ENCODE results near the gene CLASP1.
"Not testable (repeated sequence)": the region's sequence is repeated elsewhere in the genome, so short reads cannot be mapped to it uniquely, and the experiment has no call there.

CLASP1 gene

DNA sequence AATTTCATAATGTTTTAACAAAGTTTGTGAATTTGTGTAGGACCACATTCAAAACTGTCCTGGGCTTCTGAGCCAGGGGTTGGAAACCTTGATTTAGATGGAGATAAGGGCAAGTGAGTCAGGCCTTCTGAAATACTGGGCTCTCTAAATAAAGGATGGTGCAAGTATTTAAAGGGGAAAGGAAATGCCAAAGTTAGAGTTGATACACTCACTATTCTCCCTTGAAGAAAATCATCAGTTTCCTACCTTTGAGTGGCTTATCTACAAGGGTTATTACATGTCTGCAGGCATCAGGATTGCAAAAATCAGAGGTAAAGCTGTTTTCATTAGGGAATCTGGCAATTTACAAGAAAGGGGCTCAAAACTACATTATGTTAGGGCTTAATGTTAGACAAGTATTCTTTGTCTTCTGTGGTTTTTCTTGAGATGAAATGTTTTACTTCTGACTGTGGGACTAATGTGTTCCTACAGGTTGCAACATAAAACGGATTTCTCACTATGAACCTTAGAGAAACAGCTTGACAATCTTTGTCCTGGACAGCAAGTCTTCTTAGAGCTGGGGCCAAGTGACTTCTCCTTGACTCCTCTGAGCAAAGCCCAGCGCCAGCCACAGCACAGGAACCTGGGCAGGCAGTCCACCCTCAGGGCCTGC is 87.5 kb downstream of the CLASP1 start:
- DNase-seq: no peak
- intact Hi-C loops (cut with DNase I): no loop called here

DNA sequence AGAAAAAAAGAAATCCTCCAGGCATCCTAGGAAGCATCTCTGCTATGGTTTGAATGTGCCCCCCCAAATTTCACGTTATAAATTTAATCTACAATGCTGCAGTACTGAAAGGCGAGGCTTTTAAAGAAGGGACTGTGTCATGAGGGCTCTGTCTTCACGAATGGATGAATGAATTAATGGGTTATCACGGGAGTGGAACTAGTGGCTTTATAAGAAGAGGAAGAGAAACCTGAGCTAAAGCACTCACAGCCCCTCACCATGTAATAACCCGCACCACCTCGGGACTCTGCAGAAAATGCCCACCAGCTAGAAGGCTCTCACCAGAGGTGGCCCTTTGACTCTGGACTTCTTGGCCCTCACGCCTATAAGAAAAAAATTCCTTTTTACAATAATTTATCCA is 90.9 kb downstream of the CLASP1 start:
- DNase-seq: no peak
- intact Hi-C loops (cut with DNase I): no loop called here

DNA sequence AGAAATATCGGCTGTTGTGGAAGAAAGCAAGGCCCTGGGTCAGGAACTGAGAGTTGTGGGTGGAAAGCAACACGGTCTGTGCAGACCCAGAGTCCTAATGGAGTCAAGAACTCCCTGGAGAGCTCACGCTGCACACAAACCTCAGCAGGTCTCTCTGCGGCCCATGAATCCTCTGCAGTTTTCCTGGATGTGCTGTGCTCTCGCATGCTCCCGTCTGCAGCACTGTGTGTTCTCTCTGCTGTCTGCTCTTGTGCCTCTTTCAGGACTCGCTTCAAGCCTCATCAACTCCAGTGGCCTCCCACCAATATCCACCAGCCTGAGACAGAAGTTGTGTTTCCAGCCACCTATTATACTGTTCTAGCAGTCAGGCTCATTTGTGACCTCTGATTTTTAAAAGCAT is 94.3 kb downstream of the CLASP1 start:
- intact Hi-C loops (cut with DNase I): no loop called here

DNA sequence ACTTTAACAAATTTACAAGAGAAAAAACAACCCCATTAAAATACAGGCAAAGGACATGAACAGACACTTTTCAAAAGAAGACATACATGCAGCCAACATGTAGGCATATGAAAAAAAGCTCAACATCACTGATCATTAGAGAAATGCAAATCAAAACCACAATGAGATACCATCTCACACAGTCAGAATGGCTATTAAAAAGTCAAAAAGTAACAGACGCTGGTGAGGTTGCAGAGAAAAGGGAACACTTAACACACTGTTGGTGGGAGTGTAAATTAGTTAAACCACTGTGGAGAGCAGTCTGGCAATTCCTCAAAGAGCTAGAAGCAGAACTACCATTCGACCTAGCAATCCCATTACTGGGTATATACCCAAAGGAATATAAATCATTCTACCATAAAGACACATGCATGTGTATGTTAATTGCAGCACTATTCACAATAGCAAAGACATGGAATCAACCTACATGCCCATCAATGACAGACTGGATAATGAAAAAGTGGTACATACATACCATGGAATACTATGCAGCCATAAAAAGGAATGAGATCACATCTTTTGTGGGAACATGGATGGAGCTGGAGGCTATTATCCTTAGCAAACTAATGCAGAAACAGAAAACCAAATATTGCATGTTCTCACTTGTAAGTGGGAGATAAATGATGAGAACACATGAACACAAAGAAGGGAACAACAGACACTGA is 96.6 kb downstream of the CLASP1 start:
- DNase-seq; intact Hi-C loops (cut with DNase I): not testable (repeated sequence)

More for the DNA sequence above, 94.3 kb downstream of the CLASP1 start:
- DNase-seq: no peak

DNA sequence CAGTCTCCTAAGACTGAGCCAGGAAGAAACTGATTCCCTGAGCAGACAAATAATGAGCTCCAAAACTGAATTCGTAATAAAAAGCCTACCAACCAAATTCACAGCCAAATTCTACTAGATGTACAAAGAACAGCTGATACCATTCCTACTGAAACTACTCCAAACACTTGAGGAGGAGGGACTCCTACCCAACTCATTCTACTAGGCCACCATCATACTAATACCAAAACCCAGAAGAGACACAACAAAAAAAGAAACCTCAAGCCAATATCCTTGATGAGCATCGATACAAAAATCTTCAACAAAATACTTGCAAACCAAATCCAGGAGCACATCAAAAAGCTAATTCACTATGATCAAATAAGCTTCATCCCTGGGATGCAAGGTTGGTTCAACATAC is 98.6 kb downstream of the CLASP1 start:
- no peak for DNase-seq
- intact Hi-C loops (cut with DNase I): no loop called here

DNA sequence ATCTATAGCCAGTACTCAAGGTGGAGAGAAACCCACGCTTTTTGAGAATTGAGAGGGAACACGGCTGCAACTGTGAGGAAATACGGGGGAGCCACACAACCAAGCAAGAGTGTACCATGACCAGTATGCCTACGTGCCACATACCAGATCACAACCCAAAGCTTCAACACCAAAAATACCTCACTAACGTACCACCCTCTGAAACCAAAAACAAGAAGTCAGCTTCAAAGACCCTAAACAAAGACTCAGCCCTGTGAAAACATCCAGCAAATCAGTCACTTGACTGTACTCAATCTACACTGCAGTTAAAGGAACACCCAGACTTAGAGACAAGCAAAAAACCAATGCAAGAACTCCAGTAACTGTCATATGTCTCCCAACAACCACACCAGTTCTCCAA is 101.6 kb downstream of the CLASP1 start:
- intact Hi-C loops (cut with DNase I): no loop called here
- no peak for DNase-seq

DNA sequence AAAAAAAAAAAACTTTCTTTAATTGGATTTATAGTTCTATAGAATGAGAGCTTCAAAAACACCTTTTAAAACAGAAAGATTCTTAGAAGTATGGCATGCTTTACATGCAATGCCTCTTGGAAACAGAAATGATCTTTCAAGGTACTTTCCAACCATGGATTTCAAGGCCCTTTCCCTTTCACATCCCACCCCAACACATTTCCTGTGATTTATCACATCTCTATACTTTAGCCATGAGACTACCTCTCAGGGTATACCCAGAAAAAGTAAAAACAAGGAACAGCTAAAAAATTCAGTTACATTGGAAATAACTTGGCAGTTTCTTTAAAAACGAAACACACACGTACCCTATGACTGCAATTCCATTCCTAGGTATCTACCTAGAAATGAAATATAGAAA is 103.3 kb downstream of the CLASP1 start:
- no peak for DNase-seq
- intact Hi-C loops (cut with DNase I): no loop called here

DNA sequence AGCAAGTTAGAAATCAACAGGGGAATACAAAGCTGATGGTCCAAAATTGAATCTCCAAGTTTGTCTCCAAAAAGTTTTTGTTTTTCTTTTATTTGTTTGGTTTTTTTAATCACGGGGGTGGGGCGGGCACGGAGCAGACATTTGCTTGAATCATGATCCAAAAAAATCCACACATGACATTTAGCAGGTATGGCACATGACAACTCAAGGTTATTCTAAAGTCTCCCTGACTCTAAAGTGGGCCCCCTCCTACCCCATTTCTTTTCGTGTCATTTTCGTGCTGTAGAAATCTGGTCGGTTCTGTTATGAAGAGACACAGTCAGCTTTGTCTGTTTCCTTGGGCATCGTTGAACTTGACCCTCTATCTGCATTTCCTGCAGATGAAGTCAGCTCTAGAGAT is 104.0 kb downstream of the CLASP1 start:
- intact Hi-C loops (cut with DNase I): no loop called here
- DNase-seq: no peak

DNA sequence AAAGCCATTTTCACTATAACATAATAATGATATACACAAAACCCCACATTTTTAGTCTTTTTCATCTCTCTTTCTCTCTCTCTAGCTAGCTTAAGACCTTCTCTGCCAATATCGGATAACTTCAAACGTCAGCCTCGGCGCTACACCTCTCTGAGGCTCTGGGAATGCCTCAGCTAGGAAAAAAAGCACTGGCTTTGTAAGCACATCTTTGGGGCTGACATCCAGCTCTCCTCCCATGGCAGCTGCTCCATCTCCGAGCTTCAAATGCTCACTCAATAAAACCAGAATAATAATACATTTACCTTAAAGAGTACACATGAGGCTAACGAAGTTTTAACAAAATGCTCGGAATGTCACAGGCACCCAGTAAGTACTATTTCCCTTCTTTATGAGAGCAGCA is 107.8 kb downstream of the CLASP1 start:
- intact Hi-C loops (cut with DNase I): no loop called here
- DNase-seq: no peak

DNA sequence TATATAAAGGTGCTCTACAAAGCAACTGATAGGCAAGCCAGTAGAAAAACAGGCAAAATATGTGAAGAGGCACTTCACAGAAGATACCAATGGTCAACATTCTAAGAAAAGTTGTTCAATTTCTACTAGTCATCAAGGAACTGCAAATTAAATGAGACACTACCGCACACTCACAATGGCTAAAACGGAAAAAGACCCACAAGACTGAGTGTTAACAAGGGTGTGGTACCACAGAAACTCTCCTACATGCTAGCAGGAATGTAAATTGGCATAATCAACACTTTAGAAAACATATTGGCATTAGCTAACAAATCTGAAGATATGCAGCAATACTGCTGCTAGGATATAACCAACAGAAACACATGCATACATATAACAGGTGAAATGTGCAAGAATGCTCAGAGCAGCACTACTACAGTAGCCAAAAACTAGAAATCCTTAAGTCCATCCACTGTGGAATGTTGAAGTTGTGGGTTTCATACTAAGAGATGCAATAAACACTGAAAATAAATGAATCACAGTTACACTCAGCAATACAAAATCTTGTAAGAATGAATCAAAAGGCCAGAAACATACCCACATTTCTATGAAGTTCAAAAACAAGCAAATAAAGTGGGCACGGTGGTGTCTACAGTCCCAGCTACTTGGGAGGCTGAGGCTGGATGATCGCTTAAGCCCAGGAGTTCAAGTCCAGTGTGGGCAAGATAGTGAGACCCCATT is 109.4 kb downstream of the CLASP1 start:
- intact Hi-C loops (cut with DNase I): no loop called here
- no peak for DNase-seq

DNA sequence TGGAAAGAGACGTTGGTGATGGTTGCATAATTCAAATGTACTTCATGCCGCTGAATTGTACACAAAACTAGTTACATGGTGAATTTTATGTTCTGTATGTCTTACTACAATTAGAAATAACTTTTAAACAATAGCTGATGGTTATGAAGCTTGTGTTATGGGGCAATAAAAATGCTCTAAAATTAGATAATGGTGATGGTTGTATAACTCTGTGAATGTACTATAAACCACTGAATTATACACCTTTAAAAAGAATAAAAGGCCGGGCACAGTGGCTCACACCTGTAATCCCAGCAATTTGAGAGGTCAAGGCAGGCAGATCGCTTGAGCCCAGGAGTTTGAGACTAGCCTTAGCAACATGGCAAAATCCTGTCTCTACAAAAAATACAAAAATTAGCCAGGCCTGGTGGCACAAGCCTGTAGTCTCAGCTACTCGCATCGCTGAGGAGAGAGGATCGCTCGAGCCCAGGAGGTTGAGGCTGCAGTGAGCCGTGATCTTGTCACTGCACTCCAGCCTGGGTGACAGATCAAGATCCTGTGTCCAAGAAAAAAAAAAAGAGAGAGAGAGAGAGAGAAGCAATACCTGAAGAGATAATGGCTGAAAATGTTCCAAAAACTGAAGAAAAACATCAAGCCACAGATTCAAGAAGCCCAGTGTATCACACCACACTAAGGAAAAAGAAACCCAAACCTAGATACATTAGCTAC is 112.3 kb downstream of the CLASP1 start:
- DNase-seq: no peak
- intact Hi-C loops (cut with DNase I): no loop called here

DNA sequence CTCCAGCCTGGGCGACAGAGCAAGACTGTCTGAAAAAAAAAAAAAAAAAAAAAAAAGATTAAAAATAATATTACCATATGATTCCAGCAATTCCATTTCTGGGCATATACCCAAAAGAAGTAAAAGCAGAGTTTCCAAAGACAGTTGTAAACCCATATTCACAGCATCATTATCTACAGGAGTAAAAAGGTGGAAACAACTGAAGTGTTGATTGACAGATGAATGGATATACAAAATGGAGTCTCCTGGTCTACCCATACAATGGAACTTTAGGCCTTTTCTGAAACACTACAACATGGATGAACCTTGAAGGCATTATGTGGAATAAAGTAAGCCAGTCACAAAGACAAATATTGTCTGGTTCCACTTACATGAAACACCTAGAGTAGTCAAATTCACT is 112.9 kb downstream of the CLASP1 start:
- intact Hi-C loops (cut with DNase I): no loop called here
- DNase-seq: no peak

DNA sequence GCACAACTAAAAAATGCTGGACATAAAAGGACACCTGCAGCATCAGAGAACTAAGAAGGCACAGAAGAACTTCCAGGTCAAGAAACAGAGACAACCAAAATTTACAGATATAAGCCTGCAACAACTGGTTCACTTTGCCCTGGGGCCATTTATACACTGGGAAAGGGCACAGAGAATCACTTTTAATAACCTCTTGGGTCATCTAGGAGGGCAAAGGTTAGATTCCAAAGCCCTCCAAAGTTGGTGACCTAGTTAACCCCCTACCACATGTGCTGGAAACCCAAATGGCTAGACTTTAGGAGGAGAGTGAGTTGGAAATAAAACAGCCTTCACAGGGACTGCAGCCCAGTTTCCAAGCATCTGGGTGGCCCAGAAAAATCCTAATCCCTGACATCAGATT is 115.3 kb downstream of the CLASP1 start:
- intact Hi-C loops (cut with DNase I): loop anchor here (5.0 kb wide), 1 partner anchor 203 kb away; the partner anchor contains the start of gene NIFK
- no peak for DNase-seq

DNA sequence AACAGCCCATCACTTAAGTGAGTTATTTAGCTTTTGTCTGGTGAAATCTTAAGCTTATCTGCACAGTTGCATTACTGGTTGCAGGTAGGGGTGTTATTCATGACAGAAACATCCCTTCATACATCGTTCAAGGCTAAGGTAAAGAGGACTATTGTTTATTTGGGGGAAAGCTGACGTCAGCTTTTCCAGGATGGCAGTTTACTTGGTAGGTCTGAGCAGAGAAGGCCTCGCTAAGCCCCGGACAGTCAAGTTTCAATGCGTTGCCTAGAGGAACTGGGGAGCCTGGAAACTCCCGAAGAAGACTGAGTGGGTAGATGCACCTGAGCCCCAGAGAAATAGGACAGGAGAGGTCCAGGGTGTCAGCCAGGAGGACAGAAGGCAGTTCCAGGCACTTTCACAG is 116.4 kb downstream of the CLASP1 start:
- intact Hi-C loops (cut with DNase I): loop anchor here (5.0 kb wide), 1 partner anchor 204 kb away; the partner anchor contains the start of gene NIFK

DNA sequence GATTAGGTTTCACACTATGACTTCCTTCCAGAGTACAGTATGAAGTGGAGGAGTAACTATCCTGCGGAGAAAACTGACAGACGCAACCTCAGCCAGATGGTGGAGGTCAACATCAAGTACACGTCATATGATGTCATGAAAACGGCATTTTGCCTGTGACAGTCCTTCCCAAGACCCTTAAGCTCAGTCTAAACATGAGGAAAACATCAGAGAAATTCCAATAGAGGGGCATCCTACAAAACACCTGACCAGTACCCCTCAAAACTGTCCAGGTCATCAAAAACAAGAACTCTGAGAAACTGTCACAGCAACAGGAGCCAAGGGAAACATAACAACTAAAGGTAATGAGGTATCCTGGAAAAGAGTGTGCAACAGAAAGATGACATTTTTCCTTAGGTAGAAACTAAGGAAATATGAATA is 116.9 kb downstream of the CLASP1 start:
- no peak for DNase-seq
- intact Hi-C loops (cut with DNase I): loop anchor here (5.0 kb wide), 1 partner anchor 205 kb away; the partner anchor contains the start of gene NIFK

More for the DNA sequence above, 116.4 kb downstream of the CLASP1 start:
- no peak for DNase-seq

DNA sequence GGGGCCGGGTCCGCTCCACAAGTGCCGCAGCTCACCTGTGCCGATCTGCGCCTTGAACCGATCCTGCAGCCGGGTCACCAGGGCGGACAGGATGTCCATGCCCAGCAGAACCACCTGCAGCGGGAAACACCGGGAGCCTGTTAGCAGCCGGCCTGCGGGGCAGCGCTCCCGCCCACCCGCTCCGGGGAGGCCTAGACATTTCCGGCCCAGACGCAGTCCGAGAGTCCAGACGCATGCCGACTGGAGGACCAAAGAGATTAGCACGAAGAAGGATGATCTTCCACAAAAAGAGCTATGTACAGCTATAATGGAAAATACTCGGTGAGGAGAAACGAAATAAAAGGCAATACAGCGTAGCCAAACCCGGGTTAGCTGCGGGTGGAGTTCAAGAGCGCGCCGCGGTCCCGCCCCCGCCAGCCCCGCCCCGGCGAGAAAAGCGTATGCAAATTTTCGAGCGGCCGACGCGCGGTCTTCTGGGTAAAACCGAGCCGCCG is 119.0 kb downstream of the CLASP1 start:
- DNase-seq: peak; percentile 73 to 96 (median 82)
- intact Hi-C loops (cut with DNase I): loop anchor here (1.0 to 5.0 kb wide), 5 partner anchors 119 to 225 kb away; partner anchors contain the start of genes CLASP1, NIFK and TSN

DNA sequence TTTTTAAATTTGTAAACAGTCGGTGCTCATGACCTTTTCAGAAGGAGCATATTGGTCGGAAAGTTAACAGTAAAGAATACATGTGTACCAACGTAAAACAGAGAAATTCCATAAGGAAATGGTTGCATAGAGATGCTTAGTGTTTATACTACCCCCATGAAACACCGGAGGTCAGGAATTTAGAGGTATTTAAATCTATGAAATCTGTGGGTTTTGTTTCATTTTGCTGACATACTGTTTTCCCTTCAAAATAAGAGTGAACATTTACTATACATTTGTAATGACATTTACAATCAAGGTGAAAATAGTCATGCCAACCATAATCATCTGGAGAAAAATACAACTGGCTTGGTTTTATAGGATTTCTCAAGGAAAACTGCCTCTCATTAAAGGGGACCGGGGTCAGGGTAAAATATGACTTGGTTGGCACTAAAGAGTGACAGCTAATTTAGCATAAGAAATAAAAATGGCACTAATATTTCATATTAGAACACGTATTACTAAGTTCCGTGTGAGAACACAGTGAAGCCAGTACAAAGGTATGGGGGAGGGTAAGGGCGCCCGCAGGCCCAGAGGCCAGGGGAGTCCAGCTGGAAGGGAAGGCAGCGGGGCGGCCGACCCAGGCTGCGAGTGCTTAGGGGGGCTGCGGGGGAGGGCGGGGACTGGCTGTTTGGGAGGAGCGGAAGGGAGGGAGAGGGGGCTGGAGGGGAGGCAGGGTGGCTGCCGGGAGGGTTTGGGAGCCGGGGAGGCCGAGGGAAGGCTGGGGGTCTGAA is 119.6 kb downstream of the CLASP1 start:
- DNase-seq: peak in 6 of 10 donors; percentile 44 to 85 (median 50)
- intact Hi-C loops (cut with DNase I): loop anchor here (1.0 to 5.0 kb wide), 5 partner anchors 120 to 226 kb away; partner anchors contain the start of genes CLASP1, NIFK and TSN

DNA sequence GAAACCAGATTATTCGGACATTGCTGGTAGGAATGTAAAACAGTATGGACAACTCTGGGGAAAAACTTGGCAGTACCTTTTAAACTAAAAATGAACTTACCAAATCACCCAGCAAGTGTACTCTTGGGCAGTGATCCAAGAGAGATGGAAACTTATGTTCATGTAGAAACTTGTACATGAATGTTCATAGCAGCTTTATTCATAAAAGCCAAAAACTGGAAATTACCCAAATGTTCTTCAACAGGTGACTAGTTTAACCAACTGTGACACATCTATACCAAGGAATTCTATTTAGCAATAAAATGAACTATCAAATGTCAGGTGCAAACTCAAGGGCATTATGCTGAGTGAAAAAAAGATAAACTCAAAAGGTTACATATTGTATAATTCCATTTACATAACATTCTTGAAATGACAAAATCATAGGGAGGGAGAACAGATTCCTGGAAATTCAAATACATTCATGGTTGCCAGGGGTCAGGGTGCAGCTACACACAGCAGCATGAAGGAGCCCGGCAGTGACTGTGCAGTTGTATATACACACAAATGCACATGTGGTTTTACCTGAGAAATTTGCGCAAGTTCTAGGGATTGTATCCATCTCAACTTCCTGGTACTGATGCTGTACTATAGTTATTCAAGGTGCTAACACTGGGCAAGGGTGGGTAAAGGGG is 122.1 kb downstream of the CLASP1 start:
- intact Hi-C loops (cut with DNase I): no loop called here
- DNase-seq: no peak
